Loucy (cell line): ENCODE results near the gene GEMIN5.

Experiments
- CTCF ChIP-seq: fragments of 200-600 bp; sonication (generic); conservative IDR thresholded peaks from 2 replicates; pipeline ENCODE4 v1.5.1; 2014; ENCODE audit warnings: mild to moderate bottlenecking, antibody characterized with exemption, low read length
- EZH2phosphoT487 ChIP-seq: fragments of 200-600 bp; IDR thresholded peaks from 2 replicates; pipeline ENCODE4 v1.6.1; 2018; ENCODE audit warnings: antibody characterized with exemption, mild to moderate bottlenecking, moderate library complexity, borderline replicate concordance

- no peak for TF ChIP-seq CTCF
- TF ChIP-seq EZH2phosphoT487: no peak
Observed at GRCh38 chr5:154840435-154841272, 97.4 kb downstream of the GEMIN5 start.
